Right forelimb (tissue), 1 donor: ENCODE data around the gene TPT1.

Experiments used
- DNase-seq: peaks from one replicate; pipeline ENCODE4 v3.0.0-alpha.2; 2018

Gene TPT1

DNA sequence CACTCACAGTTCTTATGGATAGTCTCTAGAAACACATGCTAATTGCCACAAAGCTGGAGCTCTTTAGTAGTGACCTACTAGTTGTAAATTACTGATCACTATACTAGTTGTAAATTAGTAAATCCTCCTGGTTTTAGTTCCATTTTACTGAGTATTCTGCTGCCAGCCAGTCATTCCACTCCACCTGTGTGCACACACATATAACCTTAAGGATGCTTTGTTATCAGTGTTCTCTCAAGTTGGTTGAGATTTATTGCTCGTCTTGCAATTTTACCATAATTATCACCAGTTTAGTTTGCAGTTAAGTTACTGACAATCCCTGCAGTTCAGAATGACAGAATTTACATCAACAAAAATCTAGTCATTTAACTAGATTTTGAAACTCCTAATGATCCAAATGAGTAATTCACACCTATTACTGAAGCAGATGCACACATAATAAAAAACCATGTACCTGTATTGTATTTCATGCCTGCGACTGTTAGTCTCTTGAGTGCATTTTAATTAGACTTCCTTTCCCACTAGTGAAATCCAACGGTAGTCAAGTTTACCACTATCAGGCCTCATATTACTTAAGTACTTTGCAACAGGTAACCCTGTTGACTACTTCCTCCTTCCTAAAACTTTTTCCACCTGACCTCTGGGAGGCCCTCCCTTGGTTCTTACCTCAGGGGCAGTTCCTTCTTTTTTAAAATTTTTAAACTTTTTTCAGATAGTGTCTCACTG is 7.6 kb downstream of the TPT1 start:
- no peak for DNase-seq

- no peak for DNase-seq
These were observed 8.2 kb downstream of the TPT1 start for GRCh38 chr13:45332831-45333219.

DNA sequence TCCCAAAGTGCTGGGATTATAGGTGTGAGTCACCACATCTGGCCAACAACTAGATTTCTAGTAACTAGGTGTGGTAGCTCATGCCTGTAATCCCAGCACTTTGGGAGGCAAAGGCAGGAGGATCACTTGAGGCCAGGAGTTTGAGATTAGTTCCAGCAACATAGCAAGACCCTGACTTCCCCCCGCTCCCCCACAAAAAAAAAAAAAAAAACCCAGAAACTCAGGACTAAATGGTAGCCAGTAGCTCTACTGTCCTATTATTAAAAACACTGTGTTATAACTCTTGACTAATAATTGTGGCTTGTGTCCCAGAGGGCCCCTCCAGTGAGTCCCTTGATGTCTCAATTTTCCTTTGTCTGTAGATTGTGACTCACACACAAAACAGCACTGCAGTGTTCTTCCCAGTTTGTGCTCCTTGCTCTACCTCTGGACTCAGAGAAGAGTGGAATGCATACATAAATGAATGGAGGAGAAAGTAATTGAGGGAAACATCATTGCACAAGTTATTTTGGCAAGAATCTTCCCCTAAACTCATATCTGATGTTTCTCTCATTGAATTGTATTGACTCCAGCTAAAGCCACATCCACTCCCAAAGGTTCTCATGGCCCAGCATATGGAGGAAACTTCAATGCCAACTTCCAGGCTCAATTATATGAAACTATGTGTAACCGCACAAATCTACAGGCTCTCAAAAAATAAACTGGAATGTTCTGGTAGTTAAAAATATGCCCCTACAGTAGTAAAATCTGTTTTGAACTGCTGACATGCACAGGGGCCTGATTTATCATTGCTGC is 8.8 kb downstream of the TPT1 start:
- no peak for DNase-seq

GRCh38 chr13:45331692-45332035 is 9.3 kb downstream of the TPT1 start:
- no peak for DNase-seq

- DNase-seq, result no peak
These were observed 9.8 kb downstream of the TPT1 start for GRCh38 chr13:45331123-45331619.

DNA sequence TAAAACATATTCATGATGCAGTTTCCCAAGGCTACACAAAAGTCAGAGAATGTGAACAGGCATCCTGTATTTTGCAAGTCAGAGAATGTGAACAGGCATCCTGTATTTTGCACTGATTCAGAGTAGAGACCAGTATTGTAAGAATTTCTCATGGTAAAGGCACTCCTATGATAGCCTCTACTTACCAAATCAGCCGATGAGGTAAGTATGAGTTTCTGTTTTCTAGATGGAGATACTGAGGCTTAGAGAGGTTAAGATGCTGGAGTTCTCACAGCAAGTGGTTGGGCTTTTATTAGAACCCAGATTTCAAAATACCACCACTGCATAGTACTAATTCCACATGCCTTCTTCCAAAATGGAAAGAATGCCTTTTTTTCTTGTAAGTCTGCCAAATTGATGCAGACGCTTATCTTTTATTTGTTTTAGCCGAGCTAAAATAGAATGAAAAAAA is 12.3 kb downstream of the TPT1 start:
- DNase-seq, result no peak

DNA sequence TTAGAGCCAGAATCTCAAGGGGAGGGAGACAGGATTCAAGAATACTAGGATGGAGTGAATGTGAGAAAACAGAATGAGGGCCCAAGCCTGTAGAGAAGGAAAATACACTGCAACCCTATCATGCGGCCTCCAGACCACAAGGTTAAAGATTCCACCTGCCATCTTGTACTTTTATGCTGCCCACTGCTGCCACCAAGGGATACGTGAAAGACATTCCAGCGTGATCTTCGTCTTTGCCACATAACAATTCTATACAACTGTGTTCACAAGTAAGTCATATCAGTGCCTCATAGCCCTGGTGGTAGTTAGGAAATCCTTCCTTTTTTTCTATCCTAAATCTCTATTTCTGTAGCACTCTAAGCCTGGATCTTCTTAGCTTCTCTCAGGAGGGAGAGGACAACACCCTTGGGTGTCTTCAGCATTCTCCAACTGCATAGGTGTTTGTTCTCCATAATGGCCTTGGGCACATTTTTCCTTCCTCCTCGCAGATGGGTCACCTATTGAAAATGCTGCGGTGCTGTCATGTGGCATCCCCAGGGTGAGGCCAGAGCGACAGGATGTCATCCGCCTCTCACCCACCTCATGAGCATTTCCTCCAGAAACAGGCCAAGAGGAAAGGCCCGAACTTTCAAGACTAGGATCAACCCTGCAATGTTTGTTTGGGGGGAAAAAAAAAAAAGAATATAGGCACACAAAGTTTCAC is 13.6 kb downstream of the TPT1 start:
- no peak for DNase-seq

DNA sequence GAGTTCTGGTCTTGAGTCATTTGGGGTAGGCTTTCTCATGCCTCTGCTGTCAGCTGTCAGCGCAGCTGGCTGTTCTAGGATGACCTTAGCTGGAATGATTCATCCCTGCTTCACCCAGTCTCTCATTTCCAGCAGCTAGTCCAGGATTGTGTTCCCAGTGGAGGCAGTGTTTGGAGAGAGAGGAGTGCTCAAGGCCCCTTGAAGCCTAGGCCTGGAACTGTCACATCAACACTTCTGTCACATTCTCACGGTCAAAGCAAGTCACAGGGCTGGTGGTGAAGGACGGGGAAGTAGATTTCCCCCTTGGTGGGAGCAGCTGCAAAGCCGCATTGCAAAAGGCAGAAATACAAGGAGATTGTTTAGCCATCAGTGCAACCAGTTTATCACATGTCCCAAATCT is 15.2 kb downstream of the TPT1 start:
- DNase-seq, result peak; percentile 52

DNA sequence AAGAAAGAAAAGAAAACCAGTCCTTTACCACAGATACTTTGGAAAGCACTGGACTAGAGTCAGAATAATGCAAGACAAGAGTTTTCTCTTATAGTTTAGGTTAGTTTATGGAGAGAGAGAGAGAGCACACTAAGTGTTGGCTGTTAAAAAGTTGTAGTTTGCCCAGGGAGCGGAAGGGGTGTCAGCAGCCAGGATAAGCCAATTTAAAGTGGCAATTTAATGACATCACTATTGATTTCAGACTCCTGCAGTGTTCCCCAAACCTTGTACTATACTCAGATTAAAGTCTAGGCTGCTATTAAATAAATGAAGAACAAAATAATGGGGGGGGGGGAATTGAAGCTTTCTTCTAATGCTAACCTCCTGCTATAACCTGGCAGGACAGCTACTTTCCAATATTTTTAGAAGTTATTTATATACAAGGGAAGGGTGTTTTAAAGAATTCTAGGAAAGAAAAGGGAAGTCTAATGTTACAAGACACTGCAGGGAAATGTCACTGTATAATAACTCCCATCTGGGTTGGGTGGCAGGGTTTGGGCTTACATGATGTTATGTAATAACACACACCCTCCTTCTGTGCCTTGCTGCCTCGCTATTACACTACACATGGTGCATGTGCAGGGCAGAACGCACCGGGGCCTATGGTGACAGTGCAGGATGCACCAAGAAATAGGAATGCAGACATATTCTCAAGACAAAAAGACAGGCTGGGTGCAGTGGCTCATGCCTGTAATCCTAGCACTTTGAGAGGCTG is 19.9 kb downstream of the TPT1 start:
- no peak for DNase-seq

- DNase-seq, result no peak
These were observed 24.0 kb downstream of the TPT1 start for GRCh38 chr13:45316996-45317395.

DNA sequence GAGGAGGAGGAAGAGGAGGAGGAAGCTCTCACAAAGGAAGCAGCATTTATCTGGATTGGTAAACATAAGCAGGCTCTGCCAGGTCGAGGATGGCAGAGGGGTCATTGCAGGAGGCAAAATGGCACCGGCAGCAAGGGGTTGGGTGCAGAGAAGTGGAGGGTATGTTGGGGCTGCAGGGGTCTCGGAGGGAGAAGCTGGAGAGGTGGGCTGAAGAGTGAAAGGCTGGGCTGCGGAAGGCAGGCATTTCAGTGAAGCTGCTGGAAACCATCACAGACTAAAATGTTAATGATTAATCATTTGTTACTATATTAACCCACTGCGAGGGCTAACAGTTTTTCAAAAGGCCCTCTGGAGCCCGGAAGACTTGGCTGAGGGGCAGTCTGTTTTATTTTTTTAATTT is 24.6 kb downstream of the TPT1 start:
- DNase-seq, result no peak

DNA sequence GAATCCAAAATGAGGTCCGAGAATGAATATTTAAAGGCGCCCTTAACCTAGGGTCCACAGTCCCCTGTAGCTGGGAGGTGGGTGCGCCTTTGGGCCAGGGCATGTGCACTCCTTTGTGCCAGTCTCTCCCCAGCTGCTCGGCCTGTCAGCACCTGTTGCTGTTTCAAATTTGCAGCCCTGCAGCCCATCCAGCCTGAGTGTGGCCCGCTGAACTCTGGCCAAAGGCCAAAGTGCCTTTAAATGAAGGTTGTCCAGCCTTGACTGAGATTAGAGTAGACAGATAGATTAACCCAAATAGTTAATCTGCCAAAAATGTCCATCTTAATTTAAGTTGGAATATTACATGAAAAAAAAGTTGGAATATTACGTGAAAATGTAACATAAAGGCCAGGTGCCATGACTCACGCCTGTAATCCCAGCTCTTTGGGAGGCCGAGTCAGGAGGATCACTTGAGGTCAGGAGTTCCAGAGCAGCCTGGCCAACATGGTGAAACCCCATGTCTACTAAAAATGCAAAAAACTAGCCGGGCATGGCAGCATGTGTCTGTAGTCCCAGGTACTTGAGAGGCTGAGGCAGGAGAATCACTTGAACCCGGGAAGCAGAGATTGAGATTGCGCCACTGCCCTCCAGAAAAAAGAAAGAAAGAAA is 25.3 kb downstream of the TPT1 start:
- no peak for DNase-seq

DNA sequence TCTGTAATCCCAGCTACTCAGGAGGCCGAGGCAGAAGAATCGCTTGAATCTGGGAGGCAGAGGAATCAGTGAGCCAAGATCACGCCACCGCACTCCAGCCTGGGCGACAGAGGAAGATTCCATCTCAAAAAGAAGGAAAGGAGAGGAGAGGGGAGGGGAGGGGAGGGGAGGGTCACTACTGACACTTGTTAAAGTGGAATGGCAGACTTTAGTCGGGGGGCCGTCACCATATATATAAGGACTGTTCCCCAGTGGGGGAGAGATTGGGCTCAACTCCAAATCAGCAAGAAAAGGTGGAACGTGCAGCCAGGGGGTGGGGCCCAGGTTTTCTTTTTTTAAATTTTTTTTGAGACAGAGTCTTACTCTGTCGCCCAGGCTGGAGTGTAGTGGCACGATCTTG is 26.2 kb downstream of the TPT1 start:
- no peak for DNase-seq

DNA sequence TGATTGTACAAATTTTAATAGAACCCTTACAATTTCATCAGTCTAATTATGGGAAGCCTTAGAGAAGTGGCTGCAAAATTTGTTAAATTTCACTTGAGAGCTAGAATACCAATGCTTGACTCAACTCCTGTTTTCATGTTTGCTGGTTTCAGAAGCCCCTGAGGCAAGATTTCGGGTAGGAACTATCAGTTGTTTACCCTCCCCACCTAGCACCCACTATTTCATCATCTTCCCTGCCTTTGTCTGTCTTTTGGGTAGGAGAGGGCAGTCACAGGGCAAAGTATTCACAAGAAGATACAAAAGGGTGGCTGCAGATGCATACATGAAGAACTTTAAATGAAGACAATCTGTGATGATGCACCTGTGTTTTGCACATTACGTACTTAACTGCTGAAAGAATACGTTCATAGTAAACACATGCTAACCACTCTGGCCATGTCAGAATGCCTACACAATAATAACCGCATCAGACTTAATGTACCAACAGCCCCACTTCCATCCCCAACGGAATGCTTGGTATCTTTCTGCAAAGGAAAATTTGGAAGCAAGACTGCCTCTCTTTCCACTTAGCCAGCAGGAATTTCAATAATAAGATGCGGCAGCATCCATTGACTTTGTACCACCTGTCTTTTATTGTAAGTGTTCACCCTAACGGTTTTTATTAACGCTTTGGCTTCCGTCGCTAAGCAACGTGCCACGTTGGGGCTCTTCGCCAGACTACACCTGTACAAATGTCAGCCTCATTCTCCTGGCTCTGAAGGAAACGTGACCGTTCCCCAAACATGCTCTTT is 30.4 kb downstream of the TPT1 start:
- DNase-seq, result no peak

- no peak for DNase-seq
These were observed 34.0 kb downstream of the TPT1 start for GRCh38 chr13:45306966-45307365.

DNA sequence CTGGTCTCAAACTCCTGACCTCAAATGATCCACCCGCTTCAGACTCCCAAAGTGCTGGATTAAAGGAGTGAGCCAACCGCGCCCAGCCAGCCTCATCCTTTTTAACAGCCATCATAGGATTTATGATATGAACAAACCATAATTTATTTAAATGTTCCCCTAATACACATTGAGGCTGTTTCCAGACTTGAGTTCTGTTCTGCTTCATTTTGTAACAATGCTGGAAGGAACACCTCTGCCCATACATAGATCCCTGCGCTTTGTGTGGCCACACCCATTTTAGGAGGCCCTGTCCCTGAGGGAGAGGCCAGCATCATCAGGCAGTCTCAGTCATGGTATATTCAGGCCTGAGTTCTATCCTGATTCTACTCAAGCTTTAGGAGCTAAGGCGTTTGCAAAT is 35.9 kb downstream of the TPT1 start:
- DNase-seq, result no peak

- DNase-seq, result no peak
These were observed 37.1 kb downstream of the TPT1 start for GRCh38 chr13:45303866-45304265.

DNA sequence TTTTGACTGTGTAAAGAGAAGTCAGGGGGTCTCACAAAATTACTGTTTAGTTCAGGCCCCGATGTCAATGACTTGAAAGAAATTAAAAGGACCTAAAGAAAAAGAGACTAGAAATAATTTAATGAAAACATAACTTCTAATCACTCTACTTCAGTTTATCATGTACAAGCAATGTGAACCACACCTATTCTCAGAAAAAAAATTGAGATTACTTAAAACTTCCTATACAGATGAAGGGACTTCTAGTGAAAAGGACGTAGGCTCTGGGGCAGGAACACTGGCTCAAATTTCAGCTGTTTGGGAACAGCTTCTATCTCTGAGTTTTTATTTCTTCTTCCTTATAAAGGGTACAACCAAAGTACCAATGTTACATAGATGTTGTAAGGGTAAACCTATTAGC is 38.0 kb downstream of the TPT1 start:
- no peak for DNase-seq

DNA sequence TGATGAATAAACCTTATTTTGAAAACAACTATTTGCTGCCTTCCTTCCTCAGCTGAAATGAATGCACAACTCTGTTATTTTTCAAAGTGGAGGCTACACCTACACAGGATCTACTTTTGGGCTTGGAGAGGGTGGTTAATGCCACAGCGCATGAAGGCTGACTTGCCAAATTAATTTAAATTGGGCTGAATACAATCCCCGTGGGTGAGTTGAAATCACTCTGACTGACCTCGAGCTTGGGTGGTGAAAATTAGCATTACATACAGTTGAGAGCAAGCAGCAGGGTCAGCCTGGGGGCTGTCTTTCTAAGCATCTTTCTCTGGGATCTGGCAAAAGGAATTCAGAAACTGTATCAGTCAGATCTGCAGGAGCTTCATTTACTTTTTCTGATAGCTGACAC is 38.5 kb downstream of the TPT1 start:
- no peak for DNase-seq

DNA sequence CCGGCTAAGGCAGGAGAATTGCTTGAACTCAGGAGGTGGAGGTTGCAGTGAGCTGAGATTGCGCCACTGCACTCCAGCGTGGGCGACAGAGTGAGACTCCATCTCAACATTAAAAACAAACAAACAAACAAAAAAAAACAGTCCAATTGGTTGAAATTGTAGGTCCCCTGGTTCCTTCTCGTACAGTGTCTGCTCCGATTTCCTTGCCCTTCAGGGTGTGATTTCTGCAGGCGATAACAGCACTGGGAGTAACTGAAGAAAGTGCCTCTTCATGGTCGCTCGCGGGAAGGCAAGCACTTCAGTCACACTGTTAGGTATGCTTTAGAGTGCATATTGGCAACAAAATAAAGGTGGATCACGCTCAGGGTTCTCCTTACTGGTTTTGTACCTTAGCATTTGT is 39.7 kb downstream of the TPT1 start:
- no peak for DNase-seq

GRCh38 chr13:45300190-45300985 is 40.6 kb downstream of the TPT1 start:
- DNase-seq, result no peak
